GM19043 (cell line): ENCODE data around the gene PANX1.
"Not testable (repeated sequence)": the region's sequence is repeated elsewhere in the genome, so short reads cannot be mapped to it uniquely, and the experiment has no call there.

ENCODE experiments used
- ATAC-seq: cut with Tn5 transposase; IDR thresholded peaks from one replicate; pipeline ENCODE4 v1.9.1; 2021; ENCODE audit warnings: low read depth; ENCODE audit not compliant: unreplicated experiment

PANX1 gene

DNA sequence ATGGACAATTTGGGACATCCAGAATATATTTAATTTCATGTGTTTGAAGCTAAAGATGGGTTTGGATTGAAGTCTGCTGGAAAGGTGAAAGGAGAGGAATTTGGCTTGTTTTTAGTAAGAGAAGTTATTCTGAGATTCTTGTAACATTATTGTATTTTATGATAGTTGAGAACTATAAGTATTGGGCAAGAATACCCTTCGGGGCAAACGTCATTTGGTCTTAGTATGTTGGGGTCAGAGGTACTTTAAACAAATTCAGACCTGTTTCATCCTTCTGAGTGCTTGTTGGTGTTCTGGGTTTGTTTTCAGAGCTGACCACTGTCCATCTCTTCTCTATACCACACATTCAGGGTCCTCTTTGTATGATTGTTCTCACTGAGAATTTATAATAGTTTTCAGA lies 19.5 kb downstream of the PANX1 start:
- no peak for ATAC-seq

GRCh38 chr11:94149431-94150017 lies 20.9 kb downstream of the PANX1 start:
- no peak for ATAC-seq

DNA sequence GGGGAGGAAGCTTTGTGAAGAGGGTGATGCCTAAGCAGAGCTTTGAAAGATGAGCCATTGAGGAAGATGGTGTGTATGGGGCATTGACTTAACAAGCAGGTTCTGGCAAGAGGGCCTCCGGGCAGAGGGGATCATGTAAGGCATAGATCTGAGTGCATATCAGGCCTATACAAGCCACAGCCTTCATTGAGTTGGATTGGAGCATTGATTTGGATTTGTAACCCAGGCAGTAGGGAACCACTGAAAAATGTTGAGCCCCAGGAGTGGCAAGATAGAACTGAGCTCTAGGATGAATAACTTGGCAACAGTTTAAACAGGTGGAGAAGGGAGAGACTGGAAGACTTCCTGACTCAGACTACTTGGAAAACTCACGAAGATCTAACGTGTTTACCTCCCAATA lies 21.4 kb downstream of the PANX1 start:
- ATAC-seq: no peak

GRCh38 chr11:94150704-94151685 lies 22.4 kb downstream of the PANX1 start:
- no peak for ATAC-seq

DNA sequence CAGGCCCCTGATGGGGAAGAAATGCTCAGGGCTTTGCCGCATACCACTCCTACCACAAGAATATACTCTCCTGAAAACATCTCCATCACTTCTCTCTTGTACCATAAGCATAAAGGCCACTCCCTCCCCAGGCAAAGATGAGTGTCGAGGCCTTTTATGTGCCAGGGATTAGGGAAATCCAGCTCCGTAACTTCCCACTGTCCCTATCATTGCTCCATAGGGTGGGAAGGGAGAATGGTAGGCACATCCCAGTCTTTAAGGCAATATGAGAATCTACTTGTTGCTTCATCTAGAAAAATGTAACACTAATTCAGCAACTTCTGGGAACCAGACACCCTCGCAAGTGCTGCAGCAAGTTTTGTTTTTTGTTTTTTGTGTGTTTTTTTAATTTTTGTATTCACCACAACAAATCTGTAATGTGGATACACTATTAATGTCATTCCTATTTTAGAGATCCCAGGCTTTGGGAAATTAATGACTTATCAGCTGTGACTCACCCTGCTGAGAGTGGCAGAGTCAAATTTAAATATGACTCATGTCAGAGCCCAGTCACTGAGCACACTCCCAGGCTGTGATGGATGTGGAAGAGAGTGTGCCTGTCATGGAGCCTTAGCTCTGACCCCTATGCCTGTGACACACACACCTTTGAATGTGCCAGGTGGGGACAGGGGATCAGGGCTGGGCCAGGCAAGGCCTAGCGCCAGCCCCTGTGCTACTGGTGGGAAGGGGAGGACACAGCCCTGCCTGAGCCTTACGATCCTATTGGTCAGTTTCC lies 23.4 kb downstream of the PANX1 start:
- ATAC-seq: peak; percentile 58

GRCh38 chr11:94152678-94153065 lies 24.0 kb downstream of the PANX1 start:
- no peak for ATAC-seq

DNA sequence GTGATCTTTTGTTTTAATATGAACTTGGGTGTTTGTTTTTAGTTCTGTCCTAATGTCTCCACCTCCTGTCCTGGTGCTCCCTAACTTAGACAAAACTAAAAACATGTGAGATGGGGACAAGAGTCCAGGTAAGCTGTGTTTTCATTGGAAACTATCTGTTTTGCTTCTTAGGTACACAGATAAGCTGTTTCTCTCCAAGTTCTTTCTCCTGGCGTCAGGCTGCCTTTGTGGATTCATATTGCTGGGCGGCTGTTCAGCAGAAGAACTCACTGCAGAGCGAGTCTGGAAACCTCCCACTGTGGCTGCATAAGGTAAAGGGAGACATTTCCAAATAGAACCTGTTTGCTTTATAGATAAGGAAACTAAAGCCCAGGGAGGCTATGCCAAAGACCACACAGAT lies 24.7 kb downstream of the PANX1 start:
- ATAC-seq: no peak

DNA sequence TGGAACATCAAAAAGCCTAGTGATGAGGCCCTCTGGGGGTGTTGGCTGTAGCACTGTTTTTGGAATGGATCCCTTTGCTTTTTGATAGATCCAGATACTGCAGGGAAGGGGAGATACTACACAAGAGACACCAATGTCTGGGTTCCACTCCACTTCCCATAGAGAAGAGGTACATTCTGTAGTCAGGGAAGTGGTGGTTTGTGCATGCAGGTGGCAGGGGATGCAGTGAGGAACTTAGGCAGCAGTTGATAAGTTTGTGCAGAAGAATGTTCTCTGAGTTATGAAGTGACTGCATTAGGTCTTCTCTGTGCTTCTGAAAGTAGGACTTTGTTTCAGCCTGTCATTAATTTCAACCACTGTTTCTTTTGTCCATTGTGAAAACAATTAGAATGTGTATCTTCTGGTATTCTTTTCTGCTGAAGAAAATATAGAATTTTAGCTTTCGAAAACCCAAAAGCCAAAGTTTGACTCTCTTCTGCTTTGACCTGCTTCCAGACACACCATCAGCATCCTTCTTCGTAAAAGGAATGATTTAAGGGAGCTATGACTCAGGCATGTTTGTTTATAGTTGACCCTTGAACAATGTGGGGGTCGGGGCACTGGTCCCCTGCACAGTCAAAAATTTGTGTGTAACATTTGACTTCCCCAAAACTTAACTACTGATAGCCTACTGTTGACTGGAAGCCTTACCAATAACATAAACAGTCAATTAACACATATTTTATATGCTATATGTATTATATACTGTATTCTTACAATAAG lies 25.6 kb downstream of the PANX1 start:
- ATAC-seq: no peak

GRCh38 chr11:94157339-94157738 lies 28.7 kb downstream of the PANX1 start:
- ATAC-seq: not testable (repeated sequence)

- ATAC-seq: no peak
Measured at GRCh38 chr11:94168882-94169281, 40.2 kb downstream of the PANX1 start.

DNA sequence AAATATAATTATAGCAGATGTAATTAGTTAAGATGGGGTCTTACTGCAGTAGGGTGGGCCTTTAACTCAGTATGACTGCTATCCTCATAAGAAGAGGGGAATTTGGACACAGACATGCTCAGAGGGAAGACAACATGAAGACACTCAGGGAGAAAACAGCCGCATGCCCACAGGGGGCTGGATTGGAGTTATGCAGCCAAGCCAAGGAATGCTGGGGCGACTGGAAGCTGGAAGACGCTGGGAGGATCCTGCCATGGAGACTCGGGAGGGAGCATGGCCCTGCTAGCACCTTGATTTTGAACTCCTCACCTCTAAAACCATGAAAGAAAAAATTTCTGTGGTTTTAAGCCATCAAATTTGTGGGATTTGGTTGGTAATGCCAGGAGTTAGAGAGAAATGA lies 40.9 kb downstream of the PANX1 start:
- ATAC-seq: no peak

- no peak for ATAC-seq
Measured at GRCh38 chr11:94169930-94170545, 41.4 kb downstream of the PANX1 start.

DNA sequence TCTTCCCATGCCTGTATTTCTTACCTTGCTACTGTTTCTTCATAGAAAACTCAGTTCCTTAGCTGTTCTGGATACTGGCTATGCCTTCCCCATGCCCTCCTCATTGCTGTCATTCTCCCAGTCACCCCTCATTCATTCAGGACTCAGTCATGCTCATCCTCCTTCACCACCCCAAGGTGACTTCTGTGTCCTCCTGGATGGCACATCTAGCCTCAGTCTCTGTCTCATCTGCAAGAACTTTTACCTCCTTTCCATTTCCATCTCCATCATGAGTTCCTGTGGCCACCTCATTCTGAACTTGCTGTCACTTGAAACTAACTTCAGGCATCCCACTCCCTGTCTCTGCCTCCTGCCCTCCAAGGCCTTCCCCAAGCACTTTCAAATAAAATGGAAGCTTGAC lies 42.3 kb downstream of the PANX1 start:
- no peak for ATAC-seq

- ATAC-seq: no peak
Measured at GRCh38 chr11:94171693-94172440, 43.2 kb downstream of the PANX1 start.

GRCh38 chr11:94175535-94175934 lies 46.9 kb downstream of the PANX1 start:
- ATAC-seq: no peak

DNA sequence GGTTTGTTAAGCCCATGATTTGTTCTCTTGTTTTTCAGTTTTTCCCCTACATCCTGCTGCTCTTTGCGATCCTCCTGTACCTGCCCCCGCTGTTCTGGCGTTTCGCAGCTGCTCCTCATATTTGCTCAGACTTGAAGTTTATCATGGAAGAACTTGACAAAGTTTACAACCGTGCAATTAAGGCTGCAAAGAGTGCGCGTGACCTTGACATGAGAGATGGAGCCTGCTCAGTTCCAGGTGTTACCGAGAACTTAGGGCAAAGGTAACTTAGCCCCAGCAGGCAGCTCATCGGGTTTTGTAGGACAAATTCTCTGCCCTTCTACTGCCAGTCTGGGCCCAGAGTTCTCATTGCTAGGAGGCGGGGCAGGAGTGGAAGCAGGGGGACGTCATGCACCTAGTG lies 49.7 kb downstream of the PANX1 start:
- ATAC-seq: no peak

- no peak for ATAC-seq
Measured at GRCh38 chr11:94179696-94180095, 51.1 kb downstream of the PANX1 start.

- no peak for ATAC-seq
Measured at GRCh38 chr11:94181526-94181925, 52.9 kb downstream of the PANX1 start.

GRCh38 chr11:94181943-94182342 lies 53.3 kb downstream of the PANX1 start:
- ATAC-seq: no peak
